ENCODE data around the gene APOL4.

The APOL4 gene

GRCh38 chr22:36199001-36199551 lies 2.5 kb downstream of the APOL4 start:
- TF ChIP-seq, protein P1, sequence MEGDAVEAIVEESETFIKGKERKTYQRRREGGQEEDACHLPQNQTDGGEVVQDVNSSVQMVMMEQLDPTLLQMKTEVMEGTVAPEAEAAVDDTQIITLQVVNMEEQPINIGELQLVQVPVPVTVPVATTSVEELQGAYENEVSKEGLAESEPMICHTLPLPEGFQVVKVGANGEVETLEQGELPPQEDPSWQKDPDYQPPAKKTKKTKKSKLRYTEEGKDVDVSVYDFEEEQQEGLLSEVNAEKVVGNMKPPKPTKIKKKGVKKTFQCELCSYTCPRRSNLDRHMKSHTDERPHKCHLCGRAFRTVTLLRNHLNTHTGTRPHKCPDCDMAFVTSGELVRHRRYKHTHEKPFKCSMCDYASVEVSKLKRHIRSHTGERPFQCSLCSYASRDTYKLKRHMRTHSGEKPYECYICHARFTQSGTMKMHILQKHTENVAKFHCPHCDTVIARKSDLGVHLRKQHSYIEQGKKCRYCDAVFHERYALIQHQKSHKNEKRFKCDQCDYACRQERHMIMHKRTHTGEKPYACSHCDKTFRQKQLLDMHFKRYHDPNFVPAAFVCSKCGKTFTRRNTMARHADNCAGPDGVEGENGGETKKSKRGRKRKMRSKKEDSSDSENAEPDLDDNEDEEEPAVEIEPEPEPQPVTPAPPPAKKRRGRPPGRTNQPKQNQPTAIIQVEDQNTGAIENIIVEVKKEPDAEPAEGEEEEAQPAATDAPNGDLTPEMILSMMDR (IDR thresholded peaks at IDR 0.05; ENCODE audit: low read depth, low read length), result no peak
- no peak for DNase-seq (ENCODE audit: extremely low read depth, low read depth)

GRCh38 chr22:36198536-36198935 lies 3.1 kb downstream of the APOL4 start:
- DNase-seq (ENCODE audit: extremely low read depth, low read depth), result no peak
- TF ChIP-seq, protein P1 (IDR thresholded peaks at IDR 0.05; ENCODE audit: low read depth, low read length), result no peak

- TF ChIP-seq, protein P1 (IDR thresholded peaks at IDR 0.05; ENCODE audit: low read depth, low read length), result no peak
- DNase-seq (ENCODE audit: extremely low read depth, low read depth), result no peak
These were observed 4.0 kb downstream of the APOL4 start for GRCh38 chr22:36197514-36198146.

DNA sequence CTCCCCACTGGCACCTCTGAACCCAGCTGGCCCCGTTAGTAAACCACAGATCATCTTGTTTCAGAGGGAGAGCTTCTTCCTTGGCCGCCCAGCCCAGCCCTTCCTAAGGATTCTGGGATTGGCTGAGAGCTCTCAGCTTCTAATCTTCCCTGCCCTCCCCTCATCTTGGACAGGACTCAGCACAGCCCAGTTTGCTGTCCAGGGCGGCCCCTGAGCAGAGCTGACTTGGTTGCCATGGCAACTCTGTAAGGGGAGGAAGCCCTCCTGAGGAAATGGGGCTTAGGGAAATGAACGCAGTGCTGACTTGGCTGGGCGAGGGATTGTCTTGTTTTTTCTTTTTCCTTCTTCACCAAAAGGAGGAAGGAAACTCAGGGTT lies 4.6 kb downstream of the APOL4 start:
- peak; percentile 55 for DNase-seq (ENCODE audit: extremely low read depth, low read depth)

GRCh38 chr22:36196254-36197064 lies 5.2 kb downstream of the APOL4 start:
- TF ChIP-seq, protein P1 (IDR thresholded peaks at IDR 0.05; ENCODE audit: low read depth, low read length), result no peak
- DNase-seq (ENCODE audit: extremely low read depth, low read depth), result no peak

More for the DNA sequence above, 4.6 kb downstream of the APOL4 start:
- TF ChIP-seq, protein P1 (IDR thresholded peaks at IDR 0.05; ENCODE audit: low read depth, low read length), result no peak

DNA sequence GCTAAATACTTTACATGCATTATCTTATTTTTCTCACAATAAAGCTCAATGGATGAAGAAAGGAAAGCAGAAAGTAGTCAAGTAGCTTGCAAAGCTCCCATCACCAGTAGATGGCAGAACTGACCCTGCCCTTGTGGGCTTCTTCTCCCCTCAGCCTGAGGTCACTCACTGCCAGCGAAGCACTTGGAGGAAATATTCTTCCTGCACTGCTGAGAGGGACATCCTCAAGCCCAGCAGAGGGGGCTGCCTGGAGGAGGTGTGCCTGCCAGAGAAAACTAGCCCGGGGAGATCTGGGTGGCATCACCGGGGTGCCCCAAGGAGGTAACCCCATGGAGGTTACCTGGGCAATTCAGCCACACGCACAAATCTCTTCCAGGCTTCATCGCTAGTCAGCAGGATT lies 6.6 kb downstream of the APOL4 start:
- peak; percentile 49 for DNase-seq (ENCODE audit: extremely low read depth, low read depth)
- TF ChIP-seq, protein P1 (IDR thresholded peaks at IDR 0.05; ENCODE audit: low read depth, low read length), result peak; percentile 77

- TF ChIP-seq, protein P1 (IDR thresholded peaks at IDR 0.05; ENCODE audit: low read depth, low read length), result no peak
- no peak for DNase-seq (ENCODE audit: extremely low read depth, low read depth)
These were observed 7.2 kb downstream of the APOL4 start for GRCh38 chr22:36194385-36194784.
